SK-N-SH treated with all-trans-retinoic acid at 6 μM for 48 hours (cell line): Measurements from ENCODE around the gene SLC25A41.

Source experiments
- ATAC-seq: fragments of 200-7000 bp; cut with Tn5 transposase; 3 replicates; pipeline ENCODE4 v1.9.1; 2020; ENCODE audit warnings: mild to moderate bottlenecking, moderate library complexity
- ARNTL ChIP-seq: fragments of 450-650 bp; formaldehyde crosslinking; IDR thresholded peaks from 2 replicates; pipeline ENCODE4 v1.5.0; 2020; ENCODE audit warnings: low read depth, mild to moderate bottlenecking, moderate library complexity, borderline replicate concordance
- BACH2 ChIP-seq: fragments of 250-450 bp; sonication (Bioruptor Pico); IDR thresholded peaks from 2 replicates; pipeline ENCODE4 v1.9.0; 2021; ENCODE audit warnings: mild to moderate bottlenecking, borderline replicate concordance
- ESRRG ChIP-seq: fragments of 250-450 bp; sonication (Bioruptor Pico); IDR thresholded peaks from 2 replicates; pipeline ENCODE4 v1.6.1; 2021; ENCODE audit warnings: mild to moderate bottlenecking
- GLIS3 ChIP-seq: fragments of 250-450 bp; sonication (Bioruptor Pico); IDR thresholded peaks from 2 replicates; pipeline ENCODE4 v1.5.0; 2020; ENCODE audit warnings: mild to moderate bottlenecking, moderate library complexity
- ISL1 ChIP-seq: fragments of 250-450 bp; sonication (Bioruptor Pico); IDR thresholded peaks from 2 replicates; pipeline ENCODE4 v2.1.2; 2022; ENCODE audit warnings: mild to moderate bottlenecking, moderate library complexity
- OSR1 ChIP-seq: fragments of 250-450 bp; sonication (Bioruptor Pico); IDR thresholded peaks from 2 replicates; pipeline ENCODE4 v1.8.0; 2022; ENCODE audit warnings: moderate library complexity, mild to moderate bottlenecking, inconsistent platforms
- PATZ1 ChIP-seq: fragments of 250-450 bp; sonication (Bioruptor Pico); IDR thresholded peaks from 2 replicates; pipeline ENCODE4 v1.8.0; 2020; ENCODE audit warnings: mild to moderate bottlenecking, moderate library complexity, borderline replicate concordance
- POU6F1 ChIP-seq: fragments of 250-450 bp; sonication (Bioruptor Pico); IDR thresholded peaks from 2 replicates; pipeline ENCODE4 v1.8.0; 2021; ENCODE audit warnings: low read depth, mild to moderate bottlenecking, moderate library complexity, borderline replicate concordance
- PPARA ChIP-seq: fragments of 250-450 bp; sonication (Bioruptor Pico); IDR thresholded peaks from 2 replicates; pipeline ENCODE4 v1.5.0; 2020; ENCODE audit warnings: mild to moderate bottlenecking, borderline replicate concordance
- RARB ChIP-seq: fragments of 250-450 bp; sonication (Bioruptor Pico); IDR thresholded peaks from 2 replicates; pipeline ENCODE4 v1.8.0; 2021; ENCODE audit warnings: mild to moderate bottlenecking, moderate library complexity
- SNAI2 ChIP-seq: fragments of 250-450 bp; sonication (Bioruptor Pico); IDR thresholded peaks from 2 replicates; pipeline ENCODE4 v1.5.0; 2020; ENCODE audit warnings: mild to moderate bottlenecking, moderate library complexity
- TOX ChIP-seq: fragments of 250-450 bp; sonication (Bioruptor Pico); IDR thresholded peaks from 2 replicates; pipeline ENCODE4 v1.8.0; 2021; ENCODE audit warnings: mild to moderate bottlenecking, moderate library complexity, borderline replicate concordance
- TSHZ2 ChIP-seq: fragments of 250-450 bp; sonication (Bioruptor Pico); IDR thresholded peaks from 2 replicates; pipeline ENCODE4 v1.5.0; 2020; ENCODE audit warnings: mild to moderate bottlenecking, moderate library complexity
- ZC3H10 ChIP-seq: fragments of 250-450 bp; sonication (Bioruptor Pico); IDR thresholded peaks from 2 replicates; pipeline ENCODE4 v1.5.1; 2021; ENCODE audit warnings: mild to moderate bottlenecking, moderate library complexity
- ZFP3 ChIP-seq: fragments of 250-450 bp; sonication (Bioruptor Pico); IDR thresholded peaks from 2 replicates; pipeline ENCODE4 v1.5.0; 2020; ENCODE audit warnings: mild to moderate bottlenecking, moderate library complexity
- ZFP30 ChIP-seq: fragments of 450-650 bp; formaldehyde crosslinking; IDR thresholded peaks from 2 replicates; pipeline ENCODE4 v1.5.0; 2022; ENCODE audit warnings: mild to moderate bottlenecking, moderate library complexity
- ZNF565 ChIP-seq: fragments of 450-650 bp; formaldehyde crosslinking; conservative IDR thresholded peaks from 2 replicates; pipeline ENCODE4 v1.5.0; 2020; ENCODE audit warnings: low read depth, mild to moderate bottlenecking, moderate library complexity
- ZNF70 ChIP-seq: fragments of 450-650 bp; formaldehyde crosslinking; IDR thresholded peaks from 2 replicates; pipeline ENCODE4 v1.5.0; 2020; ENCODE audit warnings: mild to moderate bottlenecking, moderate library complexity
- ZNF8 ChIP-seq: fragments of 450-650 bp; formaldehyde crosslinking; IDR thresholded peaks from 2 replicates; pipeline ENCODE4 v1.5.0; 2020; ENCODE audit warnings: mild to moderate bottlenecking, moderate library complexity
- TF ChIP-seq, protein P1 (sequence below): fragments of 250-450 bp; sonication (Bioruptor Pico); IDR thresholded peaks from 2 replicates; pipeline ENCODE4 v1.5.1; 2020; ENCODE audit warnings: low read depth, mild to moderate bottlenecking, moderate library complexity
- TF ChIP-seq, protein P2 (sequence below): fragments of 250-450 bp; sonication (Bioruptor Pico); IDR thresholded peaks from 2 replicates; pipeline ENCODE4 v1.5.1; 2021; ENCODE audit warnings: mild to moderate bottlenecking, moderate library complexity

SLC25A41 gene

GRCh38 chr19:6433663-6434062 is at the start of gene SLC25A41:
TSS of gene SLC25A41 (minus strand) at chr19:6433763. CDS start at chr19:6433693, 70 bp downstream.
- TF ChIP-seq ZFP3 (CRISPR knock-in tag) = no peak
- TF ChIP-seq ZC3H10 (CRISPR knock-in tag) = no peak
- TF ChIP-seq ZNF70 = no peak
- no peak for TF ChIP-seq PATZ1 (CRISPR knock-in tag)
- TF ChIP-seq ESRRG (CRISPR knock-in tag) = no peak
- TF ChIP-seq TOX = no peak
- TF ChIP-seq, protein P1, sequence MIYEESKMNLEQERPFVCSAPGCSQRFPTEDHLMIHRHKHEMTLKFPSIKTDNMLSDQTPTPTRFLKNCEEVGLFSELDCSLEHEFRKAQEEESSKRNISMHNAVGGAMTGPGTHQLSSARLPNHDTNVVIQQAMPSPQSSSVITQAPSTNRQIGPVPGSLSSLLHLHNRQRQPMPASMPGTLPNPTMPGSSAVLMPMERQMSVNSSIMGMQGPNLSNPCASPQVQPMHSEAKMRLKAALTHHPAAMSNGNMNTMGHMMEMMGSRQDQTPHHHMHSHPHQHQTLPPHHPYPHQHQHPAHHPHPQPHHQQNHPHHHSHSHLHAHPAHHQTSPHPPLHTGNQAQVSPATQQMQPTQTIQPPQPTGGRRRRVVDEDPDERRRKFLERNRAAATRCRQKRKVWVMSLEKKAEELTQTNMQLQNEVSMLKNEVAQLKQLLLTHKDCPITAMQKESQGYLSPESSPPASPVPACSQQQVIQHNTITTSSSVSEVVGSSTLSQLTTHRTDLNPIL (CRISPR knock-in tag) = no peak
- TF ChIP-seq ZNF565 (CRISPR knock-in tag) = no peak
- TF ChIP-seq POU6F1 (CRISPR knock-in tag) = no peak
- ATAC-seq = no peak

DNA sequence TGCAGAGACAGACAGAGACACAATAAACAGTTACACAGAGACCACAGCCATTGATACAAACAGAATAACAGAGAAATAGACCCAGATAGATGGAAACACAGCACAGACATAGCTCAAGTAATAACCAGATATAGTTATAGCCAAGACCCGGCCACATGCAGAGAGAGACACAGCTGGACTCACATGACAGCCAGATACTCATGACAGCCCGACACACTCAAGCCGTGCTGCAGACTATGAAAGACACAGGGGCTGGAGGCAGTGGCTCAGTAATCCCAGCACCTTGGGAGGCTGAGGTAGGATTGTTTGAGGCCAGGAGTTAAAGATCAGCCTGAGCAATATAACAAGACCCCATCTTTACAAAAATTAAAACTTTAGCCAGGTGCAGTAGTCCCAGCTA is 49.7 kb upstream of the SLC25A41 start:
- no peak for ATAC-seq
- TF ChIP-seq ARNTL (no peak), SNAI2 (CRISPR knock-in tag) (no peak), OSR1 (CRISPR knock-in tag) (no peak), PPARA (no peak), ZFP30 (CRISPR knock-in tag) (no peak), ZNF8 (CRISPR knock-in tag) (no peak), ZC3H10 (CRISPR knock-in tag) (no peak), GLIS3 (CRISPR knock-in tag) (no peak), ZFP3 (CRISPR knock-in tag) (no peak), ISL1 (CRISPR knock-in tag) (no peak), BACH2 (CRISPR knock-in tag) (no peak), RARB (CRISPR knock-in tag) (no peak), ZNF70 (no peak), ZNF565 (CRISPR knock-in tag) (no peak), POU6F1 (CRISPR knock-in tag) (no peak), TSHZ2 (CRISPR knock-in tag) (no peak)
- TF ChIP-seq, protein P2, sequence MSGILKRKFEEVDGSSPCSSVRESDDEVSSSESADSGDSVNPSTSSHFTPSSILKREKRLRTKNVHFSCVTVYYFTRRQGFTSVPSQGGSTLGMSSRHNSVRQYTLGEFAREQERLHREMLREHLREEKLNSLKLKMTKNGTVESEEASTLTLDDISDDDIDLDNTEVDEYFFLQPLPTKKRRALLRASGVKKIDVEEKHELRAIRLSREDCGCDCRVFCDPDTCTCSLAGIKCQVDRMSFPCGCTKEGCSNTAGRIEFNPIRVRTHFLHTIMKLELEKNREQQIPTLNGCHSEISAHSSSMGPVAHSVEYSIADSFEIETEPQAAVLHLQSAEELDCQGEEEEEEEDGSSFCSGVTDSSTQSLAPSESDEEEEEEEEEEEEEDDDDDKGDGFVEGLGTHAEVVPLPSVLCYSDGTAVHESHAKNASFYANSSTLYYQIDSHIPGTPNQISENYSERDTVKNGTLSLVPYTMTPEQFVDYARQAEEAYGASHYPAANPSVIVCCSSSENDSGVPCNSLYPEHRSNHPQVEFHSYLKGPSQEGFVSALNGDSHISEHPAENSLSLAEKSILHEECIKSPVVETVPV (CRISPR knock-in tag) = no peak
- TF ChIP-seq, protein P1 (CRISPR knock-in tag) = no peak
